Heart right ventricle (tissue), 16 donors: ENCODE results near the gene ERAL1. TPM values are rescaled to one million over a fixed set of nuclear protein-coding genes. Genes with fewer than 3 reads are reported as not detected.

Experiments
- ATAC-seq, 8 donors: fragments of 200-7000 bp; cut with Tn5 transposase; one replicate each; pipeline ENCODE4 v1.9.1; 2020; ENCODE audit warnings: mild to moderate bottlenecking in 8 of 8, moderate library complexity in 8 of 8, moderate number of reproducible peaks in 1 of 8
- DNase-seq, 2 donors: peaks; one replicate each; pipeline ENCODE4 v3.0.0-alpha.2; 2020
- H3K27ac ChIP-seq, 10 donors: fragments of 200-600 bp; sonication (generic) in 2 of 10; one replicate each; pipeline versions ENCODE4 v1.5.0 to v1.8.0; 2020 to 2022; ENCODE audit warnings: mild to moderate bottlenecking in 3 of 10
- H3K27me3 ChIP-seq, 7 donors: fragments of 200-600 bp; one replicate each; pipeline ENCODE4 v1.8.0; 2021 to 2022; ENCODE audit warnings: mild to moderate bottlenecking in 2 of 7
- H3K36me3 ChIP-seq, 9 donors: fragments of 200-600 bp; sonication (generic) in 1 of 9; one replicate each; pipeline versions ENCODE4 v1.5.0 to v1.8.0; 2020 to 2022; ENCODE audit warnings: mild to moderate bottlenecking in 2 of 9
- H3K4me1 ChIP-seq, 9 donors: fragments of 200-600 bp; sonication (generic) in 1 of 9; one replicate each; pipeline versions ENCODE4 v1.5.0 to v1.8.0; 2020 to 2022; ENCODE audit warnings: mild to moderate bottlenecking in 4 of 9
- H3K4me3 ChIP-seq, 10 donors: fragments of 200-600 bp; sonication (generic) in 2 of 10; one replicate each; pipeline versions ENCODE4 v1.5.0 to v1.8.0; 2020 to 2022; ENCODE audit warnings: mild to moderate bottlenecking in 7 of 10, moderate library complexity in 2 of 10
- H3K9me3 ChIP-seq, 11 donors: fragments of 200-600 bp in 10 of 11; sonication (generic) in 2 of 11; one replicate each; pipeline versions ENCODE4 v1.5.0 to v1.8.0; 2013 to 2022; ENCODE audit warnings: mild to moderate bottlenecking in 2 of 11, control low read depth in 1 of 11, moderate library complexity in 1 of 11
- WGBS, 2 donors: extraction: QIAGEN DNeasy Blood & Tissue Kit; methylation state at CpG; one replicate each; pipeline ENCODE4 v1.1.7; 2013; ENCODE audit warnings: inconsistent platforms in 1 of 2; 5-methylcytosine and 5-hydroxymethylcytosine counted together
- intact Hi-C, 10 donors: fragments of 100-400 bp; cut with DNase I; formaldehyde crosslinking; loops; one replicate each; pipeline versions ENCODE4 v1.11.1 to v1.14.2; 2022
- long read RNA-seq, 3 donors: library from polyadenylated mRNA; unstranded; transcript quantifications; one replicate each; pipeline ENCODE4 v2.0.0, GENCODE V29; 2020 to 2021
- polyA plus RNA-seq, 2 donors: library from polyadenylated mRNA; stranded (reverse); fragments of 200-250 nt; gene quantifications; one replicate each; pipeline ENCODE4 v1.2.3, GENCODE V29; 2013
- total RNA-seq, 10 donors: library from RNA; stranded (reverse); fragmentation: NEBNext Ultra II Directional in 3 of 10; extraction: Animal tissue kit (Norgen Biotek cat#: 25700) in 3 of 10; gene quantifications; one replicate each; pipeline versions ENCODE4 v1.2.1 to v1.2.4, GENCODE V29; 2021 to 2023
- TF ChIP-seq, protein P1 (sequence below), 9 donors: fragments of 200-600 bp; sonication (generic) in 2 of 9; IDR thresholded peaks; one replicate each; pipeline versions ENCODE4 v1.5.0 to v1.8.0; 2021 to 2022; ENCODE audit warnings: antibody characterized with exemption in 9 of 9, mild to moderate bottlenecking in 5 of 9, moderate library complexity in 1 of 9
- donor health status: Arrhythmogenic right ventricular cardiomyopathy.
- donor health status: ischemic (EF 13 %, LVEDD 7.1; RV severe dilation, severe dysfunction).
- donor health status: healthy with polysubstance abuse.
- donor health status: DM: no; HTN: yes; CAD: no.
- donor health status: DM: no; HTN: no; CAD: no.
- donor health status: ischemic (EF 25% LVEDD 6.9; RV normal size, moderate dysfunction).
- donor health status: ischemic (EF 25% LVEDD 5.7; RV mildly dilated, moderate dysfunction).
- donor health status: healthy.
- donor health status: DM: yes; HTN: yes; CAD: no.
- donor health status: Ischemic cardiomyopathy.
- donor health status: ischemic (EF 35%, LVEDD 5.7; RV mildly dilated, moderate dysfunction).
- donor health status: nonischemic (EF 11% LVEDD 7.7; RV severe dilation, severe dysfunction).
- donor health status: DM: yes; HTN: yes; CAD: no.
- donor health status: PGD.
- donor health status: ischemic (EF 29% LVEDD 5.4; RV normal size, mild dysfunction).
- donor health status: nonischemic (EF 23%, LVEDD 6.1; RV moderate dilation, normal function).

ERAL1 gene
- total RNA-seq (10 to 100 TPM; 34.2 to 41.6 (median 39.2) TPM), polyA plus RNA-seq (10 to 100 TPM; 32.3 to 48.2 TPM)
- long read RNA-seq, donor 1, transcript ERAL1-201 (10 exons, 1,925 nt), result major isoform, 52 of 60 reads
- long read RNA-seq, donor 1, partial matches to known transcripts, result 7 of 60 reads
- long read RNA-seq, donor 1, other reads (novel, unspliced or antisense), result 1 of 60 reads
- long read RNA-seq, donor 2, transcript ERAL1-201 (10 exons, 1,925 nt), result major isoform, 54 of 68 reads
- long read RNA-seq, donor 2, partial matches to known transcripts, result 8 of 68 reads
- long read RNA-seq, donor 2, other reads (novel, unspliced or antisense), result 6 of 68 reads
- long read RNA-seq, donor 3, transcript ERAL1-201 (10 exons, 1,925 nt), result major isoform, 133 of 147 reads
- long read RNA-seq, donor 3, partial matches to known transcripts, result 2 of 147 reads
- long read RNA-seq, donor 3, other reads (novel, unspliced or antisense), result 11 of 147 reads

GRCh38 chr17:28854457-28855335 lies at the start of gene ERAL1:
TSS of gene ERAL1 (plus strand) at chr17:28855016. CDS start at chr17:28855035, 19 bp downstream.
- ATAC-seq, result peak; percentile 98 to 100 (median 99)
- WGBS, 2 donors, result 0 to 1% methylated on average over 42 of the region's 42 CpGs
- intact Hi-C loops, result loop anchor here in 6 of 10 donors (5.0 to 10.0 kb wide), 5 partner anchors 43 to 90 kb away; partner anchors contain the start of genes DHRS13 (in 2 of the 6) and FLOT2 (in 2 of the 6)
- H3K9me3 ChIP-seq, result no peaks in the 10 kb centered on the region
- H3K36me3 ChIP-seq, result peaks cover 0 to 38% (median 17%) of the 10 kb centered on the region in 9 donors
- peaks cover 5 to 16% (median 12%) of the 10 kb centered on the region in 9 donors for H3K4me1 ChIP-seq
- TF ChIP-seq, protein P1, sequence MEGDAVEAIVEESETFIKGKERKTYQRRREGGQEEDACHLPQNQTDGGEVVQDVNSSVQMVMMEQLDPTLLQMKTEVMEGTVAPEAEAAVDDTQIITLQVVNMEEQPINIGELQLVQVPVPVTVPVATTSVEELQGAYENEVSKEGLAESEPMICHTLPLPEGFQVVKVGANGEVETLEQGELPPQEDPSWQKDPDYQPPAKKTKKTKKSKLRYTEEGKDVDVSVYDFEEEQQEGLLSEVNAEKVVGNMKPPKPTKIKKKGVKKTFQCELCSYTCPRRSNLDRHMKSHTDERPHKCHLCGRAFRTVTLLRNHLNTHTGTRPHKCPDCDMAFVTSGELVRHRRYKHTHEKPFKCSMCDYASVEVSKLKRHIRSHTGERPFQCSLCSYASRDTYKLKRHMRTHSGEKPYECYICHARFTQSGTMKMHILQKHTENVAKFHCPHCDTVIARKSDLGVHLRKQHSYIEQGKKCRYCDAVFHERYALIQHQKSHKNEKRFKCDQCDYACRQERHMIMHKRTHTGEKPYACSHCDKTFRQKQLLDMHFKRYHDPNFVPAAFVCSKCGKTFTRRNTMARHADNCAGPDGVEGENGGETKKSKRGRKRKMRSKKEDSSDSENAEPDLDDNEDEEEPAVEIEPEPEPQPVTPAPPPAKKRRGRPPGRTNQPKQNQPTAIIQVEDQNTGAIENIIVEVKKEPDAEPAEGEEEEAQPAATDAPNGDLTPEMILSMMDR (IDR thresholded peaks at IDR 0.05), result no peak
- H3K27me3 ChIP-seq, result no peaks in the 10 kb centered on the region
- peak within 1 kb of the TSS; percentile 68 to 98 (median 80) for H3K4me3 ChIP-seq
- peak within 1 kb of the TSS; percentile 44 to 87 (median 75) for H3K27ac ChIP-seq
- peak; percentile 76 to 87 for DNase-seq

DNA sequence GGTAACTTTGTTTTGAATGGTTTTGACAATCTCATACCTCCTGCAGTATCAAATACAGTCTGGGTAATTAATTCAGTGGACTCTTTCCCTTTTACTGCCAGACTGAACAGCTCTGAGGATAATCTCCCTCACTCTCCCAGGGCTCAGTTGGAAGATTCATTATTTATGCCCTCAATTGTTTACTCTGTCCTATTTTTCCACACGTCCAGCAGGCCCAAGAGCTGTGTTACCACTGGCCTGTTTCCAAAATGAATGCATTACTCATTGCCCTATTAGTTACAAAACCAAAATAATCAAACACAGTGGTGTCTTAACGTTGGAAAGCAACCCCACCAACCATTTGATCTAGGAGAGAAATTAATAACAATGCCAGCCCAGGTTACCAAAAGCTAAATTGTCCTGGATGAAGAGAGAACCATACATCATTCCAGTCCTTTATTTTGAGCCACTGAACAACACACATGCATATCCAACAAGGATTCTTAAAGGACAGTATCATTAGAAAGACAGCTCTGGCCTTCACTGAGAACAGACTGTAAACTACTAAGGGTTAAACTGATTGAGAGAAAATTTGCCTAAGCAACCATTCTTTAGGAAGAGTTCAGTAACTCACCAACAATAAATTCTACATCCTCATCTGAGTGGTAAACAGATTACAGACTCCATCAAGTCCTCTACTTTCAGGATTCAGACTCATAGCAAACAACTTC lies 46.7 kb upstream of the ERAL1 start:
- Histone ChIP-seq H3K27me3 (no peaks in the 10 kb centered on the region), H3K9me3 (no peaks in the 10 kb centered on the region), H3K4me1 (peaks cover 0 to 50% (median 38%) of the 10 kb centered on the region in 9 donors), H3K27ac (peak overlapping the region; percentile 27 to 81 (median 54)), H3K4me3 (no peak overlapping the region), H3K36me3 (peaks cover 0 to 37% (median 0%) of the 10 kb centered on the region in 9 donors)
- ATAC-seq, result peak in 1 of 8 donors; percentile 11
- no peak for DNase-seq
- intact Hi-C loops, result loop anchor here in 1 of 10 donors (5.0 kb wide), 1 partner anchor 46 kb away; no protein-coding TSS in a partner anchor
- TF ChIP-seq, protein P1 (IDR thresholded peaks at IDR 0.05), result no peak
- 3 to 5% methylated on average over 2 of the region's 2 CpGs for WGBS, 2 donors

DNA sequence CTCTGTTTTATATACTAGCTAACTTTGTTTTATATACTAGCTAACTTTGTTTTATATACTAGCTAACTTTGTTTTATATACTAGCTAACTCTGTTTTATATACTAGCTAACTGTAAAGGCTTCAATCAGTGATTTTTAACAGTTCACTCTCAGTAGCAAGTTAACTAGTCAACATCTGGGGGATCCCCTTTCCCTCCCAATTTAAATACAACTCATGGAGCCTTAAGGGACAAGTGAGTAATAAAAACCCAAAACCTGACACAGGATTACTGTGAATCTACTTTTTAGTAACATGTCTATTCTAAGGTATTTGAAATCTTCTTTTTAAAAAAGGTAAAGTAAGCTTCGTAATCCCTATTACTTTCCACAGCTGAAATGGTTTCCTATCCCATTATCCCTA lies 44.4 kb upstream of the ERAL1 start:
- 95% methylated on average over 1 of the region's 1 CpG for WGBS, 2 donors
- intact Hi-C loops, result loop anchor here in 2 of 10 donors (10.0 kb wide), 1 partner anchor 46 kb away; no protein-coding TSS in a partner anchor
- H3K4me1 ChIP-seq, result peaks cover 0 to 54% (median 38%) of the 10 kb centered on the region in 9 donors
- H3K9me3 ChIP-seq, result no peaks in the 10 kb centered on the region
- peaks cover 0 to 14% (median 0%) of the 10 kb centered on the region in 9 donors for H3K36me3 ChIP-seq
- ATAC-seq (no peak), DNase-seq (no peak)
- H3K4me3 ChIP-seq, result no peak overlapping the region
- H3K27me3 ChIP-seq, result no peaks in the 10 kb centered on the region
- H3K27ac ChIP-seq, result no peak overlapping the region
- TF ChIP-seq, protein P1 (IDR thresholded peaks at IDR 0.05), result no peak
